GM18868 (cell line): ENCODE results near the gene SUSD1.
"Not testable (repeated sequence)": the region's sequence is repeated elsewhere in the genome, so short reads cannot be mapped to it uniquely, and the experiment has no call there.

Source experiments
- ATAC-seq: cut with Tn5 transposase; IDR thresholded peaks from one replicate; pipeline ENCODE4 v1.9.1; 2021; ENCODE audit warnings: mild to moderate bottlenecking, moderate library complexity; ENCODE audit not compliant: unreplicated experiment

Gene SUSD1

GRCh38 chr9:112132356-112132755 lies 42.7 kb downstream of the SUSD1 start:
- no peak for ATAC-seq

GRCh38 chr9:112130997-112131396 lies 44.1 kb downstream of the SUSD1 start:
- no peak for ATAC-seq

- no peak for ATAC-seq
These were observed 44.8 kb downstream of the SUSD1 start for GRCh38 chr9:112130347-112130746.

GRCh38 chr9:112129246-112129645 lies 45.9 kb downstream of the SUSD1 start:
- no peak for ATAC-seq

- not testable (repeated sequence) for ATAC-seq
These were observed 46.7 kb downstream of the SUSD1 start for GRCh38 chr9:112128399-112128798.

- ATAC-seq = no peak
These were observed 47.8 kb downstream of the SUSD1 start for GRCh38 chr9:112127281-112127680.

- no peak for ATAC-seq
These were observed 49.1 kb downstream of the SUSD1 start for GRCh38 chr9:112125951-112126388.

- no peak for ATAC-seq
These were observed 50.9 kb downstream of the SUSD1 start for GRCh38 chr9:112124156-112124555.

- ATAC-seq = no peak
These were observed 53.5 kb downstream of the SUSD1 start for GRCh38 chr9:112121633-112122032.

GRCh38 chr9:112120439-112120925 lies 54.6 kb downstream of the SUSD1 start:
- ATAC-seq = no peak

GRCh38 chr9:112120030-112120341 lies 55.1 kb downstream of the SUSD1 start:
- no peak for ATAC-seq

- no peak for ATAC-seq
These were observed 55.7 kb downstream of the SUSD1 start for GRCh38 chr9:112119225-112120029.

- no peak for ATAC-seq
These were observed 57.1 kb downstream of the SUSD1 start for GRCh38 chr9:112118009-112118408.

- no peak for ATAC-seq
These were observed 58.9 kb downstream of the SUSD1 start for GRCh38 chr9:112115970-112116753.

GRCh38 chr9:112115109-112115508 lies 60.0 kb downstream of the SUSD1 start:
- ATAC-seq = no peak

GRCh38 chr9:112112941-112113681 lies 62.0 kb downstream of the SUSD1 start:
- ATAC-seq = no peak

GRCh38 chr9:112112519-112112918 lies 62.6 kb downstream of the SUSD1 start:
- no peak for ATAC-seq

GRCh38 chr9:112111461-112111860 lies 63.6 kb downstream of the SUSD1 start:
- ATAC-seq = no peak

- no peak for ATAC-seq
These were observed 64.4 kb downstream of the SUSD1 start for GRCh38 chr9:112110777-112111113.

GRCh38 chr9:112110094-112110776 lies 64.9 kb downstream of the SUSD1 start:
- ATAC-seq = no peak

- ATAC-seq = no peak
These were observed 70.2 kb downstream of the SUSD1 start for GRCh38 chr9:112104901-112105300.
